Right ventricle myocardium superior (tissue), 1 donor: ENCODE results near the gene IFRD2. TPM values are rescaled to one million over a fixed set of nuclear protein-coding genes. Genes with fewer than 3 reads are reported as not detected.
"Not testable (repeated sequence)": the region's sequence is repeated elsewhere in the genome, so short reads cannot be mapped to it uniquely, and the experiment has no call there.

Source experiments
- ATAC-seq: fragments of 200-7000 bp; cut with Tn5 transposase; one replicate; pipeline ENCODE4 v1.9.1; 2020; ENCODE audit warnings: mild to moderate bottlenecking; ENCODE audit not compliant: poor library complexity
- DNase-seq: peaks from one replicate; pipeline ENCODE4 v3.0.0-alpha.2; 2020
- intact Hi-C: fragments of 100-400 bp; cut with DNase I; formaldehyde crosslinking; loops from one replicate; pipeline ENCODE4 v1.11.2; 2022
- total RNA-seq: library from RNA; stranded (reverse); fragmentation: NEBNext Ultra II Directional; extraction: Animal tissue kit (Norgen Biotek cat#: 25700); gene quantifications from one replicate; pipeline ENCODE4 v1.2.1, GENCODE V29; 2021
- donor health status: DM: no; HTN: yes; CAD: no; lungs with severe emphysema.

Gene IFRD2
- total RNA-seq, 1 donor from 2014 or later = 70.1 TPM

DNA sequence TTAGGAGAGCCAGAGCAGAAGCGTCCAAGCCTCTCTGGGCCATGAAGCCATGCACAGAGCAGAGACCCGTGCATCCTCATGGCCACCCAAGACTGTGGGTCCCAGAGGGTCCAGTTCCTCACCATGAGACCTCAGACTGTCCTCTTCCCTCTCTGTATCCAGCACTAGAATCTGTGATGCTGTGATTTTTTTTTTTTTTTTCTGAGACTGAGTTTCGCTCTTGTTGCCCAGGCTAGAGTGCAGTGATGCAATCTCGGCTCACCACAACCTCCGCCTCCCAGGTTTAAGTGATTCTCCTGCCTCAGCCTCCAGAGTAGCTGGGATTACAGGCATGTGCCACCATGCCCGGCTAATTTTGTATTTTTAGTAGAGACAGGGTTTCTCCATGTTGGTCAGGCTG is 47.4 kb downstream of the IFRD2 start:
- intact Hi-C loops, DNase-seq, ATAC-seq: not testable (repeated sequence)

DNA sequence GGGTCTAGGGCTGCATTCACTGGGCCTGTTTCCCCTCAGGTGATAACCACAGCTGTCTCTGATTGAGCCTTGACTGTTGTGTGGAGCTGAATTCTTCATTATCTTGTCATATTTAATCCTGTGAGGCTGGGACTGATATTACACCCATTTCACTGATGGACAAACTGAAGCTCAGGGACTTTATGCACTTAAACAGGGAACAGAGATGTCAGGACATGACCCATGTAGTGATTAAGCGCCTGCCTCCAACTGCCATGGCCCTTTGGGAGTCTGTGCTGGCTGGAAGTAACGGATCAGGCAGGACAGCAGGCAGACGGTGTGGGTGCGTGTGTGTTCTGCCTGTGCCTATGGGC is 48.7 kb downstream of the IFRD2 start:
- no peak for ATAC-seq

DNA sequence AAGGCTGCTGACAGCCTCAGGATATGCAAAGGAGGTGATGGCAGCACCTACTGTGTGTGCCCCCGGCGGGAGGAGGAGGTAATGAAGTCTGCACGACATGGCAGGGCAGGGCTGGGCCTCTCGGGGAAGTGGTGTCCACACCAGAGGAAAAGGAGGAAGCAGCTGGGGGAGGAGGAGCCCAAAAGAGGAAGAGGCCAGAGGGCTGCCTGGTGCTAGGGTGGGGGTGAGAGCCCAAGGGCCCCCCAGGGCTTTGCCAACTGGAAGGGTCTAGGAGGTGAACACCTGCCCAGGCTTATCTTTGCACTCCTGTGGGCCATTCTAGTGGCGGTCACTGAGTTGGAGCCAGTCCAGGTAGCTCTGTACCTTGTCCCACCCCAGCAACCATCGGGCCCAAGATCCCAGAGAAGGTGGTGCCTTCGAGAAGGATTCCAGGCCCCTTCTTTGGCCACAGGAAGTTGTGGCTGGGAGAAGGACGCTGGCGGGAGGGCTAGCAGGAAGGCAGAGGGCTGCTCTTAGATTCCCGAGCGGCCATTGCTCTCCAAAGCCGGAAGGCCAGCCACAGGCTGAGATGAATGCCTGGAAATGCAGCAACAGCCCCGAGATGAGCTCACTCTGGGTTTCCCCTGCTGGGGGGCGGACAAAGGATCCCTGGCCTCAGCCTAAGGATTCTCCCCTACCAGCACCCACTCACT is 49.2 kb downstream of the IFRD2 start:
- peak; percentile 87 for DNase-seq
- peak; percentile 24 for ATAC-seq
- intact Hi-C loops = no loop called here

More for the DNA sequence above, 48.7 kb downstream of the IFRD2 start:
- intact Hi-C loops = no loop called here
- DNase-seq = no peak

DNA sequence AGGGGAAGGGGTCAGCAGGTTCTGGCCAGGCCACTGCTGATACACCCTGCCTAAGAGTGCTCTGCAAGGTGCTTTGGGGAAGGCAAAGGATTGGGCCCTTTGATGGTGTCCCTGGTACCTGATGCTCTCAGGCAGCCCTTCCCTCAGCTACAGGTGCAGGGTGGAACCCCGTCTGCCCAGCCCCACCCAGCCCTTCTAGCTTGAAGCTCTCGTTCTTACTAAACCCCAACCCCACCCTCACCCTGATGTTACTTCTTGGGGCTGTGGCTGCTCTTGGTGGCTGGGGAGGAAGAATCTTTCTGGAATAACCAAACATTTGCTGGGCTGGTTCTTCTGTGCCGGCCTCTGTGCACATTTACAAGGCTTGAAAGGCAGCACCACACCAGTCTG is 49.9 kb downstream of the IFRD2 start:
- intact Hi-C loops = no loop called here
- DNase-seq (no peak), ATAC-seq (no peak)

DNA sequence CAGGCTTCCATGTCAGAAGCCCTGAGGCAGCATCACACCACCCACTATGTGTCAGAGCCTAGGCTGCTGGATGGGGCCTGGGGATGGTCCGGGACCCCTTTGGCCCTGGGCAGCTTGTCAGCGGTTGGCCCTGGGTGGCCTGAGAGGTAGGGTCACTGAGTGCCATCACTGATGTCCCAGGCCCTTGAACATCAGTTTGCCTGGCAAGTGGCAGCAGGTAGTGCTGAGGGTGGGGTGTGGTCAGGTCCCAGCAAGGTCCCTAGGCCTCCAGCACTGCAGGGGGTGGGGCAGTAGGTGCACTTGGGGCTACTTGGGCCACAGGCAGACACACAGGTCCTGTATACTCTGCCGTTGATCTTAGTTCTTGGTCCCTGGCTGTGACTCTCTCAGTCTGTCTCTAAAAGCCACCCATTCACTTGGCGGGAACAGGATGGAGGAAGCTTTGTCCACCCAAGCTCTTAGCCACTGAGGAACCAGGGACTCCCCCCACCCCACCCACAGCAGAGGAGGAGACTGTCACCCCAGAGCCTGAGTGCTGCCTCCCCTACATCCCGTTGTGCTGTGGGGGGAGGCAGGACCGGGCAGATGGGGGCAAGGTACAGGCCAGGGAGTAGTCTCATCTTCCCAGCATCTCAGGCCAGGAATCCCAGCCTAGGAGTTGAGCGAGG is 50.4 kb downstream of the IFRD2 start:
- intact Hi-C loops = no loop called here
- DNase-seq = no peak
- no peak for ATAC-seq

DNA sequence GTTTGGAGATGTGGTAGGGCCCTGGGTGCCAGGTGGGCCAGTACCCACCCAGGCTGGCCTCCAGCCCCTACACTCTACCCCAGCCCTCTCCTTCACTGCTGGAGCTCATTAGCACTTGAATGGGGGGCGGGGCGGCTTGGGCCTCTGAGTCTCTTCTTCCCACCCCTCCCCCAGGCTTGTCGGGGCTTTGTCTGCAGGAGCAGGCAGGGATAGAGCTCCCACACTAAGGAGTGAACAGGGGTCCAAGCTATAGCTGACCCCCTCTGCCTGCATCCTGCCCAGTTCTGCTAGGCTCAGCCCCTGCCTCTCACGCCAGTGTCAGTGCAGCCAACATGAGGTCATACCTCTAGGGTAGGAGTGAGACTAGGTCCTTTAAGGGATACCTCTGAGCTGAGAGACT is 51.1 kb downstream of the IFRD2 start:
- no peak for DNase-seq

DNA sequence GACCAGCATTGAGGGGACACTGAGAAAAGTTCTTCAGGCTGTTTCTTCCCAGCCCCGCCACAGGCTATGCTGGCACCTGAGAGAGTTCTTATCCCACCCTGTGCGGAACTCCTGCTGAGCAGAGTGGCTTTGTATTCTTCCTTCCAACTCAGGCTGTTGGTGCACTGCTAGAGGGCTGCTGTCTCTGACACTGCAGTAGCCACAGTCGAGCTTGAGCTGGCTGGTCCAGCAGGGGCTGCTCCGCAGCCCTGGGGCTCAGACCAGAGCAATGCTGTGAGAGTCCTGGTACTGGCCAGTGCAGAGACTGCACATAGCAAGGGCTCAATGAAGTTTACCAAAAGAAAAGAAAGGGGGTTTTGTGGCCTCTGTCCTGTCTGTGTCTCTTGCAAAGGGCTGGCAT is 52.6 kb downstream of the IFRD2 start:
- ATAC-seq = no peak
- no peak for DNase-seq
- intact Hi-C loops = no loop called here

More for the DNA sequence above, 51.1 kb downstream of the IFRD2 start:
- no peak for ATAC-seq
- intact Hi-C loops = no loop called here

DNA sequence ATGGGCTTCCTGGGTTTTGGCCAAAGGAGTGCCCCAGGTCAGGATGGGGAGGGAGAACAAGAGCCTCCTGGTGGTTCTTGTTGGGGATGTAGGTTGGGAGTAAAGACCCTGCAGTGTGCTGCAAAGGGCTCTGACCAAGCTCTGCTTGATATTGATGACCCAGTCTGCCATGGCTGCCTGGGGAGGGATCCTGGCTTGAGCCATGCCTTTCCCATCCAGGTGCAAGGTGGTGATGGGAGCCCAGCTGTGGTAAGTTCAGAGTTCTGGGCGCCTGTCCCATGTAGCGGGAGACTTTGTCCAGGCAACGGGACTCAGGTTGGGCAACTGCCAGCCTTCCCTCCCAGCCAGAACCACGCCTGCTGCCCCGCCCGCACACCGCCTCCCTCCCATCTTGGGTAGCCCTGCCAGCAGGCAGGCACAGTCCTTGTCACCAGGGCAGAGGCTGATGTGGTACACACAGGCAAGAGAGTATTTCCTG is 53.6 kb downstream of the IFRD2 start:
- DNase-seq (peak; percentile 93), ATAC-seq (peak; percentile 53)
- intact Hi-C loops = no loop called here

DNA sequence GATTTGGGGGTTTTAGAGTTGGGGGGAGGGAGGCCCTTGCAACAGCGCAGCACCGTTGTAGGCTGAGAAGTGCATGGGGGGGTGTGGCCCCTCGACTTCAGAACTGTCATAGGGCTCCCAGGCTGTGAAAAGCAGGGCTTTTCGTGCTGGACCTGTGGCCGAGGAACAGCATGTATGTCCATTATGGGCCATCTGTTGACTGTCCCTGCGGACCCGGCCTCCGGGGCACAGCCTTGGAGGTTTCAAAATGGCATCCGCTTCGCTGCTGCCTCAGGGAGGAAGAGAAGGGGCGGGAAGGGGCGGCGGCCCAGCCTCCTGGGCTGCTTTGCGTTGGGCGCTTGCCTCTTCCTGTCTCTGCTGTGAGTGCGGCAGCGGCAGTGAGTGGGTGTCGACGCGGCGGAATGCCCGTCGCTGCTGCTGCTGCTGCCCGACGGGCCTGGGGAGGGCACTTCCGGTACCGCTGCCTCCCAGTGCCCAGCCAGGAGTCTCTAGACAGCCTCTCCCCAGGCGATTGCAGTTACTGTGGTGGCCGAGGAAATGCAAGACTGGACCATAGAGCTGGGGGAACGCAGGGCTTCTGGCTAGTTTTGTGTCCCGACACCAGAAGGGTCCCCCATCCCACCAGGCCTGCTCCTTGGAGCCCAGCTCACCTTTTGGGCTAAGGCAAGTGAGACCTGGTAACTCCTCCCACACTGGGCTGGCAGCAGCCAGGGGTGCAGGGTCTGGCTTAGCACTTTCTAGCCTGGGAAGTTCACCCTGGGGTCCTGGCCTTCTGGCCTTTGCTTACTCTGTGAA is 54.3 kb downstream of the IFRD2 start:
- ATAC-seq (peak; percentile 56), DNase-seq (peak; percentile 95)
- intact Hi-C loops = no loop called here

Other genes with a start within 250 kb of the IFRD2 start
- 56.7 TPM for gene RBM5, start 203.5 kb downstream of the IFRD2 start, total RNA-seq
- 10.8 TPM for gene SEMA3F, start 137.1 kb downstream of the IFRD2 start, total RNA-seq
- not detected for gene GNAT1, start 100.8 kb downstream of the IFRD2 start, total RNA-seq
- 10.6 TPM for gene SLC38A3, start 87.2 kb downstream of the IFRD2 start, total RNA-seq
- gene GNAI2, start 56.2 kb downstream of the IFRD2 start, total RNA-seq = 126 TPM
- 19.9 TPM for gene SEMA3B, start 23.3 kb downstream of the IFRD2 start, total RNA-seq
- 29.6 TPM for gene LSMEM2, start 13.3 kb downstream of the IFRD2 start, total RNA-seq
- 1.2 TPM for gene HYAL3, start 7.0 kb upstream of the IFRD2 start, total RNA-seq
- 6.3 TPM for gene NAA80, start 7.0 kb upstream of the IFRD2 start, total RNA-seq
- gene HYAL1, start 11.1 kb upstream of the IFRD2 start, total RNA-seq = 66.5 TPM
- gene HYAL2, start 30.3 kb upstream of the IFRD2 start, total RNA-seq = 33.8 TPM
- 28.2 TPM for gene TUSC2, start 35.8 kb upstream of the IFRD2 start, total RNA-seq
- gene RASSF1, start 48.4 kb upstream of the IFRD2 start, total RNA-seq = 14.1 TPM
- not detected for gene ZMYND10, start 53.3 kb upstream of the IFRD2 start, total RNA-seq
- gene NPRL2, start 58.3 kb upstream of the IFRD2 start, total RNA-seq = 14.8 TPM
- 5.6 TPM for gene CYB561D2, start 58.4 kb upstream of the IFRD2 start, total RNA-seq
- 24.9 TPM for gene TMEM115, start 67.1 kb upstream of the IFRD2 start, total RNA-seq
- 1.6 TPM for gene CACNA2D2, start 211.2 kb upstream of the IFRD2 start, total RNA-seq